ENCODE data around the gene ZNF521.

The ZNF521 gene

DNA sequence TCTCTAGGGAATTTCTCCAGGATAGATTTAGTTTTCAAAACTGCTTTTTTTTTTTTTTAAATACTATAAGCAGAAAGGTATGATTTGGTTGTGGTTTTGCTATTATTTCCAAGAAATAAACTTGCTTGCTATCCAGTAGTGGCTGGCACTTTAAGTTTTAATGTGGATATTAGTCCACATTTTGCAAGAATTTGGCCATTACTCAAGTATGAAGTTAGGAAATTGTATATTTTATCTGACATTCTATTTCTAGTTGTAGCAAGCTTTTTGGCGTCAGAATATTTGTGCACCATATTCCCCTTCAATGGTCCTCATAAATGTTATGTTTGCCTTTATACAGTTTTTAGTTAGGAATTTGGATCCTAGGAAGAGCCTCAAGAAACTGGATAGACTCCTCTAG, 226.3 kb downstream of the ZNF521 start:
- no peak for DNase-seq (ENCODE audit: low read depth, low spot score)

DNA sequence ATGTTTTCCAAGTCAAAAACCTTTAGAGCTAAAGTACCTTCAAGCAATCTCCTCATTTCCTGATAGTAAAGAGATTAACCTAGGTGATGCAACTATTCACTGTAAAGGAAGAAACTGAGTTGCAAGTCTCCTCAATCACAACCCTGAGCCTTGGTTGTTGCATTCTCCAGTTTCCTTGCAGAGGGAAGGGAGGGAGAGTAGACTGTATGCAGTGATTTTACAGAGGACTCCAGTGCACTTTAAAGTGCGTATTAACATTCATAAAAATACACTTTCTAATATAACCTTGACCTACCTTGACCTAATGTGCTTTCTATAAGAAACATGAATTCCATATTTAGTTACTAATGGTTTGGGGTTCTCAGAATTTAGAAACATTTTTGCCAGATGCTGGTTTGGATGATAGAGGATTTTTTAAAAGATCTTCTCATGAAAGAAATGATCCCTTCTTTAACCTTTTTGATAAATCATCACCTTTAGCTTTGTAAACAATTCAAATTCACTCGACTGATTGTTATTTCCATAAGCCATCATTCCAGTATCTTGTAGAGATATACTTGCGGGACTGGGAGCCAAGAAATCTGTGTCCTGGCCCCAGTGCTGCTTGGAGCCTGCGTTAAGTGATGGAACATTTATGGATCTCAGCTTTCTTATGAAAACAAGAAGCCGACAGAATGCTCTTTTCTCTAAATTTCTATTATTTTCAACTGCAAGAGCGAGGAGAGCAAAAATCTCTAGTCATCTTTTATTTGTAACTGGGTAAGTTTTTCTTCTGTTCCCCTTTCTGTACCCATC, 228.3 kb downstream of the ZNF521 start:
- no peak for DNase-seq (ENCODE audit: low read depth, low spot score)

DNA sequence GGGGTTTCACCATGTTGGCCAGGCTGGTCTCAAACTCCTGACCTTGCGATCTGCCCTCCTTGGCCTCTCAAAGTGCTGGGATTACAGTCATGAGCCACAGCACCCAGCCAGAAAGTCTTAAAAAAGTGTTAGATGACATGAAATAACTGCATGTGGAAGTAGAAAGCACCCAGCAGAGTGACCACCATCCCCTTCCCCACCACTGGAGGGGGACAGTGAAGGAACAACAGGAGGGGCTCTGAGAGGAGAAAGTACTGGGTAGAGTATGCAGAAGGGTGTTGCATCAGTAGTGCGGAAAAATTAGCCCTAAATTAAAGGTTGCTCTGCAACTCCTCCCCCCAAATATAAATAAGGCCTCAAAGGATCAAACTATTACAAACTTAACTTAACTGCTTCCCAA, 230.5 kb downstream of the ZNF521 start:
- DNase-seq (ENCODE audit: low read depth, low spot score), result no peak

DNA sequence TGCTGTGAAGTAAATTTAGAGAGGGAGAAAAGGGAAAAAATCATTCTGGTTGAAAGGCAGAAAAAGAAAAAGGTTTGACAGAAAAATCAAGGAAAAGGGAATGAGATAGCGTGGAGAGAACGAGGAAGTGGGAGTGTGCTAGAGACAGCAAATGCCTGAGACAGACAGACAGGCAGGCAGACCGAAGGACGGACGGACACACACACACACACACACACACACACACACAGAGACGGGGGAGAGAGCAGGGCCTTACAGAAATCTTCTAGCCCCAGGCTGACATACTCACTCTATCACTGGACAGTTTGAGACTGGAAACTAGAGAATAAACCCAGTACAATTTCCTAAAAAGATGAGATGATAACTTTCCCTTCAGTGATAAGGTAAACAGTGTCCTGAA, 238.4 kb downstream of the ZNF521 start:
- DNase-seq (ENCODE audit: low read depth, low spot score), result no peak

DNA sequence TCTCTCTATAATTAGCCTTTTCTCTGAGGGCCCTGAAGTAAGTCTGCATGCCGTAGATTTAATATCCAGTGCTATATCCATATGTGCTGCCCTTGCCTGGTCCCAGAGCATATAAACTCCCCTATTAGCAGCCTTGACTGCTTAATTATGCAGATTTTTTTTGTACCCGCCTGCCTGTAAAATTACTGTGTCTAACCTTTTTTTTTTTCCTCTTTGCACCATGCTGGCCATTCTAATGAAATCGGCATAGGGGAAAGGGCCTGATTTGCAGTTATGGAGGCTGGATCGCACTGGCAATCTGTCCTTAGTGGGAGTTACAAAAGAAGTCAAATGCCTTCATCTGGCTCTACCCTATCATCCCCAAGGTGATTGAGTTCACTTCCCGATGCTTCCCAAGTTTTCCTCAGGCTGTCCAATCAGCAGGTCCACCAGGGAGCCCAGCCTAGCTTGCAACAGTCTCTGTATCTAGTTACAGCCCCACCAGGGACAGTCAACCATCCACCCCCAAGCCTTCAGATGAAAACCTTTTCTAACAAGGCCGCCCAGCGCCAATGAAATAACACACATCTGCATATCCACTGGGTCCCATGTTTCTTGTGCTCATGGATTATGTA, 239.0 kb downstream of the ZNF521 start:
- DNase-seq (ENCODE audit: low read depth, low spot score), result no peak

DNA sequence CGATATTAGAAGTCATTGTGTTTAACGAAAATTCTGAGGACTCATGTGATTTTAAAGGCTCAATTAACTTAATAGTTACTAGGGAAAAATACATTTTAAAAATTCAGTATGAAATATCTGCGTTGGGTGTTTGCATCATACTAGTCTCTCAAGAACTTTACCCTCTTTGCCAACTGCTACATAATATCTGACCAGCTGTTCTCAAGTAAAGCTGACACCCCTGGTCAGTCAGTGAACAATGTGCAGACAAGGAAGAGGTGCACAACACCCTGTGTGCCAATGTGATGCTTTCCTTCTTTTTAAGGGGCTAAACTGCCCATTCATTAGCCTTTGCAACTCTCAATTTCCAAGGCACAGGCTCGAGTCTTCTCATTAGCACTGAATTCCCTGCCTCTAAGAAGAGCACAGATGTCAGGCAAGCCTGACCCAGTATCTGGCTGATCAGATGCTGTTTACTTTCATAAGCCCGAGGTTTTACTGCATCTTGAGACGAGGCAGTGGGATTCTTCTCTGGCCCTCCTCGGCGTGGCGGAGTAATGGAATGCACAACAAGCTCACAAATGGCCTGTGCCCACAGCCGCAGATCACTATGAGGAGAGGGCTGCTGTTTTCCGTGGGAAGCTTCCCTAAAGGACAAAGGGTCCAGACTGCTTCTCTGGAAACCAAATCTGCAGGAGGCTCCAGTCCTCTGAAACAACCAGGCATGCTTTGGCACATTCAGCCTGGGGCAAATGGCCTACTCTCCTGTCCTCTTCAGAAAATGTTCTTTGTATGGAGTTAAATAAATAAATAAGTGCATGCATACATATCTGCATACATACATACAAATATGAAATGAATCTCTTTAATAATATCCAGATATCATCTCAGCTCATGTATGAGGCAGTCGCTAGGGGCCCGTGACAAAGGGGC, 240.3 kb downstream of the ZNF521 start:
- no peak for DNase-seq (ENCODE audit: low read depth, low spot score)

DNA sequence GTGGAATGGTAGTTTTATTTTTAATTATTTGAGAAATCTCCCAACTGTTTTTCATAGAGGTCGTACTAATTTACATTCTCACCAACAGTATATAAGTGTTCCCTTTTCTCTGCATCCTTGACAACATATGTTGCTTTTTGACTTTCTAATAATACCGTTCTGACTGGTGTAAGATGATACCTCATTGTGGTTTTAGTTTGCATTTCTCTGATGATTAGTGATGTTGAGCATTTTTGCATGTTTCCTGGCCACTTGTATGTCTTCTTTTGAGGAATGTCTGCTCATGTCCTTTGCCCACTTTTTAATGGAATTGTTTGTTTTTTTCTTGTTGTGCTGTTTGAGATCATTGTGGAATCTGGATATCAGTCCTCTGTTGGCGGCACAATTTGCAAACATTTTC, 242.5 kb downstream of the ZNF521 start:
- DNase-seq (ENCODE audit: low read depth, low spot score), result no peak

- no peak for DNase-seq (ENCODE audit: low read depth, low spot score)
These were observed 248.4 kb downstream of the ZNF521 start for GRCh38 chr18:25103468-25104155.

DNA sequence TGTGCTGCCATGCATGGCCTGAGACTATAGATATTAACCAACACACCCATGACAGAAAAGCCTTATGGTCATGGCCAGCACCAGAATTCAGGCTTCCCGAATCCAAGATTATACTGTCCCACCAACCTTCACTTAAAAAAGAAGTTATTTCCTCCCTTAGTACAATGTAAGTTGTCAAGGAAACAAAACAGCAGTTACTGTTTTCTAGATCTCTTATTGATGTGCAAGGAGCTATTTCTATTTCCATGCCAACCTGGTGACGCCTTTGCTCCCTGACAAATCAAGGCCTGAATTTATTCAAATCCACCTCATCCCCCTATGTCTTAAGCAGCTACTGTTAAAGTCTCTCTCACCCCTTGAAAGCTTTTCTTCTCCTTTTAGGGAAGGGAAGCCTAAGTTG, 249.3 kb downstream of the ZNF521 start:
- DNase-seq (ENCODE audit: low read depth, low spot score), result no peak

GRCh38 chr18:25100418-25100817, 251.5 kb downstream of the ZNF521 start:
- no peak for DNase-seq (ENCODE audit: low read depth, low spot score)

GRCh38 chr18:25099895-25100294, 252.1 kb downstream of the ZNF521 start:
- DNase-seq (ENCODE audit: low read depth, low spot score), result no peak

DNA sequence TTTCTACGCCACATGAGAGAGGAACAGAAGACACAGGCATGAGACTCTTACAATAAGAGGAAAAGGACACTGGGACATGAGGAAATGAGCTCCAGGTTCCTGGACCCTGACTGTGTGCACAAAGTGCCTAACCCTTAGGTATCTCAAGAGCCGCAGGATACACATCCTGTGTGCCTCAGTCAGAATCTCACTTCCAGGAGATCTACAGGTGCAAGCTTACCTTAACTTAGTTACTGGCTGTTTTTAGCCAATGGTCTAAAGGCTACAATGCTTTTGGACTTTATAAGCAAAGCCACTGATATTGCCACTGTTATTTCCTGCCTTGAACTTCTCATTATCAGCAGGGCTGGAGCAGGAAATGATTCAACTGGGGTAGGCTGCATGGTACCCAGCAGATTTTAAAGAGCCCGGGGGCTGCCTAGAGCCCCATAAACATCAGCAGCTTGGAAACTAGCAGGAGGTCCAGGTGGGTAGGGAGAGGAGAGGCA, 254.4 kb downstream of the ZNF521 start:
- DNase-seq (ENCODE audit: low read depth, low spot score), result no peak

DNA sequence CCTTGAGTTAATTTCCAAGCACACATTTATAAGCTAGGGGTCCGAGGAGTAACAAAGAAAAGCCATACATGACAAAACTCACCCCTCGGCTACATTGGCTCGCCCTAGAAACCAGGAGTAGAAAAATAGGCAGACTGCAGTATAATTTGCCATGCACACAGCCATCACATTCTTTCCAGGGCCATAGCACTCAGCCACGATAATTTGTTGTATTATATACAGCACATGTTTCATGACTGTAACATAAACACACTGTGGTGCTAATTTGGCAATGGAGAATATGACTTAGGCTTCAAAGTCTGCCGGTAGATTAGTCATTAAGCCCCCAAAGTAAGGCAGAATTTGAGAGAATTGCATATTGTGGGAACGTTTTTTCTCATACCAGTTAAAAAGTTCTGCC, 254.9 kb downstream of the ZNF521 start:
- no peak for DNase-seq (ENCODE audit: low read depth, low spot score)

DNA sequence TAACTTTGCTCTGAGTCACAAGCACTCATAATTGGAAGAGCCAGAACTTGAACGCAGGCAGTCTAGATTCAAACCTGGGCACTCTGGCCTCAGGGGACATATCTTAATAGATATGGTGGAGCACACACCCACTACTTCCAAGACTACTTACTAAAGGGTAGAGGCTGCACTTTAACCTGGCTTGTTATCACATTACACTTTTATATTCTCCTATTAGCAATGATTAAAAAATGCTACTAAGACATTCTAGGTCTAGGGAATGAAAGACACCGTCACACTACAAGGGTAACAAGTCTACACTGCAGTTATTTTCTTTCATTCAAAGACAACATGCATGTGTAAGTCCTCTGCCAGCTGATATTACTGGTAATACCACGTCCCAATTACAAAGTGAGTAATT, 258.8 kb downstream of the ZNF521 start:
- DNase-seq (ENCODE audit: low read depth, low spot score), result no peak

- DNase-seq (ENCODE audit: low read depth, low spot score), result no peak
These were observed 262.5 kb downstream of the ZNF521 start for GRCh38 chr18:25089470-25089869.

GRCh38 chr18:25086876-25087275, 265.1 kb downstream of the ZNF521 start:
- no peak for DNase-seq (ENCODE audit: low read depth, low spot score)

DNA sequence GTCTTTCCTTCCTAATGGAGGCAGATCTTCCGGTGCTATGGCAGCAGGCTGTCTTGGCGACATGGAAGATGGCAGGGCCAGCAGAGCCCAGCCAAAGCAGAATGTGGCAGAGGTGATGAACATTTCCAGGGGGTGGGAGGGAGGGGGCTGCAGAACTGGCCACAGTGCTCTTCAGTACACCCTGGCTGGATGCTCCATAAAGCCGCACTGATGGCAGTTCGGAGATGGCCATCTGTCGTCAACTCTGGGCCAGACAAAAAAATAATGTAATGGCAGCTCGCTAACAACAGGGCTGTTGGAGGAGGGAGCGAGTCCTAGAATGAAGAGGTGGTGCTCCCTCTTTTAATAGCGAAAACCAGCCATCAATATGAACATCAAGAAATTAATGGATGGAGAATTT, 271.0 kb downstream of the ZNF521 start:
- DNase-seq (ENCODE audit: low read depth, low spot score), result no peak

GRCh38 chr18:25080211-25080610, 271.8 kb downstream of the ZNF521 start:
- DNase-seq (ENCODE audit: low read depth, low spot score), result no peak

GRCh38 chr18:25077944-25078723, 273.8 kb downstream of the ZNF521 start:
- DNase-seq (ENCODE audit: low read depth, low spot score), result no peak

DNA sequence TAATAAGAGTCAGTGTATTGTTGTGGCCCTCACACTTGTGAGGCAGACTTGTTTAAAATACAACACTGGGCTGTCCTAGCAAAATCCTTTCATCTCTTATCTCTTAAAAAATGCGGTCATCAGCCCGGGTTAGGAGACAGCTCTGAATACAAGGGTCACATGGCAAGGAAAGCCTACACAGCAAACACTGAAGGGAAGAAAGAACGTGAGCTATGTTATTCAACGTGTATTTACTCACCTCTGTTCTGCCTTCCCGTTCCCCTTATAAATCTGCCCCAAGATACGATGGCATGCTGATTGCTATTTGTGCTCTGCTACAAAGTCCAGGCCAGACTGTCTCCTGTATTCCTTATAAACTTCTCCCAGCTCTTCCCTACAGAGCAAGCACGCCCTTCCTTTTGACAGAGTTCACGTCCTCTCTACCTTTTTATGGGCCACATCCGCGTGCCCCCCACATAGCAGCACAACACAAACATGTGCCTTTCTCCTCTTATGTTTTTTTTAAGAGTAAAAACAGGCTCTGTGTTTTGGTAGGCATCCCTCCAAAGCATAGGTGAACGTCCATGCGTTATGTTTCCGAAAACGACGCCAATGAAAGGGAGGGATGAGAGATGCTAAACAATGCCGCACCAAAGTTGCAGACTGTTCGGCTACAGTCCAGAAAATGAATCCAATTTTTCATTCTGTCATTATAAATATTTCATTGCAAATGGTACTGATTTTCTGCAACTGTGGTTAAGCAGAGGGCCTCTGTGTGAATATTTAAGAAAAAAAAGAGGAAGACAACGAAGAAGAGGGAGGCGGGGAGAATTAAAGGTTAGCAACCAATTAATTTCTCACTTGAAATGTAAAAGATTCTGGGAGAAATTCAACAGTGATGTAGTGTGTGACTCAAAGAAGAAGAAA, 274.7 kb downstream of the ZNF521 start:
- no peak for DNase-seq (ENCODE audit: low read depth, low spot score)

Measured in activated CD4-positive, CD25-positive, alpha-beta regulatory T cell treated with anti-CD3 and anti-CD28 coated beads, Interleukin-2, amount 50 U/mL, for 16 hours (primary cell).